IPS DF 19.7 (cell line): ENCODE data around the gene PCDHGA2.
"Not testable (repeated sequence)": the region's sequence is repeated elsewhere in the genome, so short reads cannot be mapped to it uniquely, and the experiment has no call there.

Experiments used
- DNase-seq: peaks from one replicate; pipeline ENCODE4 v3.0.0-alpha.2; 2013; ENCODE audit warnings: low read depth, low spot score

The PCDHGA2 gene

GRCh38 chr5:141338538-141339306 lies at the start of gene PCDHGA2:
Gene PCDHGA2 (plus strand): TSS chr5:141338760.
- no peak for DNase-seq

- no peak for DNase-seq
Observed at GRCh38 chr5:141298376-141298775, 40.2 kb upstream of the PCDHGA2 start.

GRCh38 chr5:141303756-141304155 lies 34.8 kb upstream of the PCDHGA2 start, which contains the start of gene SLC25A2:
Gene SLC25A2 (minus strand): TSS chr5:141304049. CDS start chr5:141303865, 184 bp downstream.
- no peak for DNase-seq

GRCh38 chr5:141306630-141307029 lies 31.9 kb upstream of the PCDHGA2 start:
- no peak for DNase-seq

GRCh38 chr5:141313711-141314110 lies 24.8 kb upstream of the PCDHGA2 start:
- no peak for DNase-seq

GRCh38 chr5:141316963-141317362 lies 21.6 kb upstream of the PCDHGA2 start:
- not testable (repeated sequence) for DNase-seq

GRCh38 chr5:141319202-141319601 lies 19.4 kb upstream of the PCDHGA2 start:
- DNase-seq = no peak

- DNase-seq = no peak
Observed at GRCh38 chr5:141319699-141320098, 18.9 kb upstream of the PCDHGA2 start.

GRCh38 chr5:141320225-141321169 lies 18.1 kb upstream of the PCDHGA2 start, which contains the start of gene TAF7:
Gene TAF7 (minus strand): TSS chr5:141320784. CDS start chr5:141320044, 740 bp downstream.
- peak; percentile 82 for DNase-seq

- DNase-seq = no peak
Observed at GRCh38 chr5:141322261-141322660, 16.3 kb upstream of the PCDHGA2 start.

- DNase-seq = no peak
Observed at GRCh38 chr5:141326088-141326854, 12.3 kb upstream of the PCDHGA2 start.

- DNase-seq = no peak
Observed at GRCh38 chr5:141328231-141328630, 10.3 kb upstream of the PCDHGA2 start.

GRCh38 chr5:141330299-141331080 lies 8.1 kb upstream of the PCDHGA2 start, which contains the start of gene PCDHGA1:
Gene PCDHGA1 (plus strand): TSS chr5:141330514.
- DNase-seq = no peak

- not testable (repeated sequence) for DNase-seq
Observed at GRCh38 chr5:141332571-141332970, 6.0 kb upstream of the PCDHGA2 start.

GRCh38 chr5:141340781-141341354 lies 2.3 kb downstream of the PCDHGA2 start:
- not testable (repeated sequence) for DNase-seq

GRCh38 chr5:141342773-141343172 lies 4.2 kb downstream of the PCDHGA2 start:
- no peak for DNase-seq

GRCh38 chr5:141343242-141343952 lies 4.8 kb downstream of the PCDHGA2 start, which contains the start of gene PCDHGA3:
Gene PCDHGA3 (plus strand): TSS chr5:141343829. CDS start chr5:141344034, 205 bp downstream.
- DNase-seq = no peak

- DNase-seq = no peak
Observed at GRCh38 chr5:141343953-141344463, 5.4 kb downstream of the PCDHGA2 start.

GRCh38 chr5:141345327-141345726 lies 6.8 kb downstream of the PCDHGA2 start:
- DNase-seq = no peak
